Liver (tissue), 9 donors: ENCODE results near the gene RADIL. TPM values are rescaled to one million over a fixed set of nuclear protein-coding genes. Genes with fewer than 3 reads are reported as not detected.

Experiments used
- DNase-seq: peaks from one replicate; pipeline ENCODE4 v3.0.0-alpha.2; 2017; ENCODE audit warnings: low spot score
- H3K27ac ChIP-seq, 2 donors: one replicate each; pipeline ENCODE4 v1.7.0; 2013; ENCODE audit warnings: inconsistent platforms in 2 of 2, low read length in 2 of 2, control low read depth in 1 of 2, low read depth in 1 of 2, mild to moderate bottlenecking in 1 of 2
- H3K27me3 ChIP-seq, 4 donors: one replicate each; pipeline versions ENCODE4 v1.6.1 to v1.7.0; 2013; ENCODE audit warnings: low read length in 3 of 4, inconsistent platforms in 1 of 4, mild to moderate bottlenecking in 1 of 4, moderate library complexity in 1 of 4; ENCODE audit not compliant: control insufficient read depth in 4 of 4, insufficient read depth in 4 of 4
- H3K36me3 ChIP-seq, 4 donors: one replicate each; pipeline versions ENCODE4 v1.6.1 to v1.7.0; 2013; ENCODE audit warnings: low read length in 3 of 4, mild to moderate bottlenecking in 3 of 4, low read depth in 1 of 4, moderate library complexity in 1 of 4; ENCODE audit not compliant: control insufficient read depth in 4 of 4, insufficient read depth in 3 of 4
- H3K4me1 ChIP-seq, 4 donors: one replicate each; pipeline versions ENCODE4 v1.6.1 to v1.7.0; 2013; ENCODE audit warnings: low read length in 3 of 4, mild to moderate bottlenecking in 3 of 4, moderate library complexity in 1 of 4; ENCODE audit not compliant: control insufficient read depth in 4 of 4, insufficient read depth in 4 of 4
- H3K4me3 ChIP-seq, 3 donors: one replicate each; pipeline versions ENCODE4 v1.6.1 to v1.7.0; 2013; ENCODE audit warnings: low read length in 3 of 3, control low read depth in 1 of 3, low read depth in 1 of 3, mild to moderate bottlenecking in 1 of 3
- H3K9ac ChIP-seq, 2 donors: one replicate each; pipeline ENCODE4 v1.7.0; 2013; ENCODE audit warnings: low read length in 2 of 2, mild to moderate bottlenecking in 2 of 2, moderate library complexity in 2 of 2, control low read depth in 1 of 2, low read depth in 1 of 2
- H3K9me3 ChIP-seq, 4 donors: one replicate each; pipeline versions ENCODE4 v1.6.1 to v1.7.0; 2013; ENCODE audit warnings: low read length in 3 of 4; ENCODE audit not compliant: control insufficient read depth in 4 of 4
- EGR1 ChIP-seq, 2 donors: IDR thresholded peaks; 2 replicates each; pipeline ENCODE4 v1.6.1; 2016 to 2018; ENCODE audit warnings: antibody characterized with exemption in 2 of 2, low read depth in 2 of 2
- FOXA1 ChIP-seq: IDR thresholded peaks from 2 replicates; pipeline ENCODE4 v1.6.1; 2016; ENCODE audit warnings: antibody characterized with exemption
- GABPA ChIP-seq, 2 donors: IDR thresholded peaks in 1 of 2; conservative IDR thresholded peaks in 1 of 2; 2 replicates each; pipeline ENCODE4 v1.6.1; 2016; ENCODE audit warnings: antibody characterized with exemption in 2 of 2, mild to moderate bottlenecking in 1 of 2, moderate library complexity in 1 of 2
- HNF4A ChIP-seq, 2 donors: conservative IDR thresholded peaks; 2 replicates each; pipeline ENCODE4 v1.6.1; 2016; ENCODE audit warnings: antibody characterized with exemption in 2 of 2, mild to moderate bottlenecking in 2 of 2
- HNF4G ChIP-seq: IDR thresholded peaks from 2 replicates; pipeline ENCODE4 v1.6.1; 2016; ENCODE audit warnings: antibody characterized with exemption
- JUND ChIP-seq, 2 donors: IDR thresholded peaks; 2 replicates each; pipeline ENCODE4 v1.6.1; 2016; ENCODE audit warnings: antibody characterized with exemption in 2 of 2
- NR2F2 ChIP-seq: IDR thresholded peaks from 2 replicates; pipeline ENCODE4 v1.6.1; 2016; ENCODE audit warnings: antibody characterized with exemption
- RAD21 ChIP-seq, 2 donors: IDR thresholded peaks; 2 replicates each; pipeline ENCODE4 v1.6.1; 2016; ENCODE audit warnings: antibody characterized with exemption in 2 of 2, mild to moderate bottlenecking in 2 of 2
- SP1 ChIP-seq: IDR thresholded peaks from 2 replicates; pipeline ENCODE4 v1.6.1; 2018; ENCODE audit warnings: antibody characterized with exemption, mild to moderate bottlenecking
- TAF1 ChIP-seq: conservative IDR thresholded peaks from 2 replicates; pipeline ENCODE4 v1.6.1; 2016; ENCODE audit warnings: antibody characterized with exemption, mild to moderate bottlenecking
- YY1 ChIP-seq: IDR thresholded peaks from 2 replicates; pipeline ENCODE4 v1.6.1; 2016; ENCODE audit warnings: antibody characterized with exemption, mild to moderate bottlenecking
- WGBS: extraction: QIAGEN DNeasy Blood & Tissue Kit; methylation state at CpG from one replicate; pipeline ENCODE4 v1.1.7; 2013; 5-methylcytosine and 5-hydroxymethylcytosine counted together
- polyA plus RNA-seq, 2 donors: library from polyadenylated mRNA; stranded (reverse) in 1 of 2; unstranded in 1 of 2; fragments of 200-250 nt in 1 of 2; fragments of >200 nt in 1 of 2; fragmentation: Nextera tagmentation in 1 of 2; extraction: Ambion mirVana in 1 of 2; gene quantifications; one replicate each; pipeline versions ENCODE4 v1.2.1 to v1.2.3, GENCODE V29; 2013 to 2015
- total RNA-seq, 2 donors: library from RNA; depleted of rRNA; stranded (reverse); fragments of >200 nt; gene quantifications; one replicate each; pipeline ENCODE4 v1.2.3, GENCODE V29; 2014
- TF ChIP-seq, protein P1 (sequence below): IDR thresholded peaks from 2 replicates; pipeline ENCODE4 v1.6.1; 2016; ENCODE audit warnings: antibody characterized with exemption, mild to moderate bottlenecking
- TF ChIP-seq, protein P2 (sequence below): fragments of 150-350 bp; IDR thresholded peaks from 2 replicates; pipeline ENCODE4 v1.5.1; 2017; ENCODE audit warnings: improper control_type of control experiment, low read depth, low read length; ENCODE audit not compliant: missing input control
- TF ChIP-seq, protein P3 (sequence below): IDR thresholded peaks from 2 replicates; pipeline ENCODE4 v1.6.1; 2016; ENCODE audit warnings: antibody characterized with exemption
- donor health status: healthy.
- donor health status: healthy.
- donor health status: healthy.
- donor health status: healthy.
- donor health status: healthy.

RADIL gene
- total and polyA plus RNA-seq, 4 donors: 0.14 to 0.25 (median 0.21) TPM; not detected in 1

DNA sequence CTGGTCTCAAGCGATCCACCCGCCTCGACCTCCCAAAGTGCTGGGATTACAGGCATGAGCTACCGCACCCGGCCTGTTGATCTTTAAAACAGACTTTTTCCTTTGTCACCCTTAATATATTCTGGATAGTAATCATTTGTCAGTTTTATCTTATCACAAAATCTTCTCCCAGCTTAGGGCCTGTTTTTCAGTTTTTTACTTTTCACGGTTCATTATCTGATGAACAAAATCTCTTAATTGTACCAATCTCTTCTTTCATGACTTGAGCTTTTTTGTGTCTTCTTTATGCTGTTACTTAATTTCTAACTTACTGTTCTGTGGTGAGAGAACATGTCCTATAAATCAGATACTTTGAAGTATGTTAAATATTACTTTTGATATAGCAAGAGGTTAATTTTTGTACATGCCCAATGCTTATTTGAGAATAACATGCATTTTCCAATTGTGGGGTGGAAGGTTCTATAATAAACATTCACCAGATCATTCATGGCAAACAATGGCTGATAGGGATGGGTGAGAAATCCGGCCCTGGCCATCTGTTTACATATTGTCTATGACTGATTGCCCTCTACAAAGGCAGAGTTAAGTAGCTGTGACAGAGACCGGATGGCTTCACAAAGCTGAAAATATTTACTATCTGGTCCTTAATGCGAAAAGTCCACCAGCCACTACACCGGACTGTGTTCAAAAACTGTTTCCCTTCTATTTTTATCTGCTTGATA lies 27.0 kb downstream of the RADIL start:
- Histone ChIP-seq H3K9ac (no peak overlapping the region), H3K9me3 (peaks cover 0 to 4% (median under 1%) of the 10 kb centered on the region in 4 donors), H3K4me3 (no peak overlapping the region), H3K27ac (no peak overlapping the region), H3K4me1 (no peaks in the 10 kb centered on the region), H3K27me3 (no peaks in the 10 kb centered on the region), H3K36me3 (no peaks in the 10 kb centered on the region)
- DNase-seq: no peak
- WGBS: 72% methylated on average over 10 of the region's 10 CpGs
- no peak for TF ChIP-seq HNF4G
- no peak for TF ChIP-seq GABPA (IDR thresholded peaks at IDR 0.05 in 1 of 2, conservative IDR thresholded peaks at IDR 0.05 in 1 of 2)
- no peak for TF ChIP-seq SP1
- TF ChIP-seq FOXA1: no peak
- TF ChIP-seq RAD21 (IDR thresholded peaks at IDR 0.05): no peak
- TF ChIP-seq HNF4A (conservative IDR thresholded peaks at IDR 0.05): no peak

DNA sequence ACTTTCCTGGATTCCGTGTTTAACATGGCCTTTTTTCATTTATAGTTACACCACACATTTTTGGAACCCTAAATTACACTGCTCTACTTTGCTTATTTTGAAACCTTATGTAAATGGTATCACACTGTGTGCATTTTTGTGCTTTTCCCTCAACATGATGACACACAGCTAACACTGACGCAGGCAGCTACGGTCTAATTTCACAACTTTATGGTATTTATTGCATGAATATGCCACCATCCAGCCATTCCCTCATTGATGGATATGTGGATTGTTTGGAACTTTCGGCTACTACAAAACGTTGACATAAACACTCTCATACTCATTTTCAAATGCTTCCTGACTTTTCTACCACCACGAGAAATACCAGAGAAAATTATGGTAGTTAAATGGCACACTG lies 28.6 kb downstream of the RADIL start:
- no peak for TF ChIP-seq FOXA1
- no peak for TF ChIP-seq NR2F2
- no peak for TF ChIP-seq EGR1 (IDR thresholded peaks at IDR 0.05; ENCODE audit: low read depth in 2 of 2)
- TF ChIP-seq, protein P1, sequence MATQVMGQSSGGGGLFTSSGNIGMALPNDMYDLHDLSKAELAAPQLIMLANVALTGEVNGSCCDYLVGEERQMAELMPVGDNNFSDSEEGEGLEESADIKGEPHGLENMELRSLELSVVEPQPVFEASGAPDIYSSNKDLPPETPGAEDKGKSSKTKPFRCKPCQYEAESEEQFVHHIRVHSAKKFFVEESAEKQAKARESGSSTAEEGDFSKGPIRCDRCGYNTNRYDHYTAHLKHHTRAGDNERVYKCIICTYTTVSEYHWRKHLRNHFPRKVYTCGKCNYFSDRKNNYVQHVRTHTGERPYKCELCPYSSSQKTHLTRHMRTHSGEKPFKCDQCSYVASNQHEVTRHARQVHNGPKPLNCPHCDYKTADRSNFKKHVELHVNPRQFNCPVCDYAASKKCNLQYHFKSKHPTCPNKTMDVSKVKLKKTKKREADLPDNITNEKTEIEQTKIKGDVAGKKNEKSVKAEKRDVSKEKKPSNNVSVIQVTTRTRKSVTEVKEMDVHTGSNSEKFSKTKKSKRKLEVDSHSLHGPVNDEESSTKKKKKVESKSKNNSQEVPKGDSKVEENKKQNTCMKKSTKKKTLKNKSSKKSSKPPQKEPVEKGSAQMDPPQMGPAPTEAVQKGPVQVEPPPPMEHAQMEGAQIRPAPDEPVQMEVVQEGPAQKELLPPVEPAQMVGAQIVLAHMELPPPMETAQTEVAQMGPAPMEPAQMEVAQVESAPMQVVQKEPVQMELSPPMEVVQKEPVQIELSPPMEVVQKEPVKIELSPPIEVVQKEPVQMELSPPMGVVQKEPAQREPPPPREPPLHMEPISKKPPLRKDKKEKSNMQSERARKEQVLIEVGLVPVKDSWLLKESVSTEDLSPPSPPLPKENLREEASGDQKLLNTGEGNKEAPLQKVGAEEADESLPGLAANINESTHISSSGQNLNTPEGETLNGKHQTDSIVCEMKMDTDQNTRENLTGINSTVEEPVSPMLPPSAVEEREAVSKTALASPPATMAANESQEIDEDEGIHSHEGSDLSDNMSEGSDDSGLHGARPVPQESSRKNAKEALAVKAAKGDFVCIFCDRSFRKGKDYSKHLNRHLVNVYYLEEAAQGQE: no peak
- no peak for TF ChIP-seq YY1
- no peak for TF ChIP-seq HNF4A (conservative IDR thresholded peaks at IDR 0.05)
- TF ChIP-seq SP1: no peak
- 84% methylated on average over 6 of the region's 6 CpGs for WGBS
- DNase-seq: no peak
- no peak overlapping the region for H3K27ac ChIP-seq
- H3K36me3 ChIP-seq: no peaks in the 10 kb centered on the region
- H3K4me3 ChIP-seq: no peak overlapping the region
- no peaks in the 10 kb centered on the region for H3K4me1 ChIP-seq
- H3K9ac ChIP-seq: no peak overlapping the region
- H3K27me3 ChIP-seq: no peaks in the 10 kb centered on the region
- H3K9me3 ChIP-seq: no peaks in the 10 kb centered on the region

DNA sequence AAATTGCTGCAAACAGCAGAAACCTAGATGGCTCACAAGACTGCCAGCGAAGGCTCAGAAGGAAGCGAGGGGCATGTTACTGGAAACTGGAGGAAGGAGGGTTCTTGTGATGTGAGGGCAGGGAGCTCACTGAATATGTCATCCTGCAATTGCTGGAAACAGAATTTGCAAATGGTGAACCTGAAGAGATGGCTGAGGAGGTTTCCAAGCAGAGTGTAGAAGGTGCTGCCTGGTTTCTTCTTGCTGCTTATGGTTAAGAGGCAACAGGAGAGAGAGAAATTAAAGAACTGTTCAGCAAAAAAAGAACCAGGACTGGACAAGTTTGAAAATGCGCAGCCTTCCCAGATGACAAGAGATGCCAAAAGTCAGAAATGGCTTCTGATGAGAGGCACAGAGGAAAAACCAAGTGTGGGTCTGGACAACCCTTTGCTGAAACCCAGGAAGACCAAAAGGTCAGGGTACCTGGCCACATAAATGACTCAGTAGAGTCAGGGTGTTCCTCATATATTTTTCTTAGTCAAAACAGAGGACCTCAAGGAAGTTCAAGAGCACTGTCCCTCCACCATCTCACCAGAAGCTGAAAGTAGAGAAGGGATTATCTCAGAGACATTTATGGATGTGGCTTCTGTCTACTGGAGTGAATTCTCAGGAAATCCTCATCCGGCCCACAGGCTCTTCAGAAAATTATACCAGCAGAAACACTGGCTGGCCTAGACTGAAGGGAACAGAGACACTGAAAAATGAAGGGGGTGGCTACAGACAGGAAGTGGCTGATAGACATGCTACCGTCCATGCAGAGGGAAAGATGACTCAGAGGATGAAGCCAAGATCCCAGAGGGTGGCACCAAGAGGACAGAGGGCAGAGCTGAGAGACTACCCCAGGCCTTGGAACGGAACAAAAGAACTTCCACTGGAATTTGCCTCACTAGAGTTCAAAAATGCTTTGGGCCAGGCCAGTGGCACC lies 31.8 kb downstream of the RADIL start:
- H3K9me3 ChIP-seq: no peaks in the 10 kb centered on the region
- no peak overlapping the region for H3K4me3 ChIP-seq
- TF ChIP-seq RAD21 (IDR thresholded peaks at IDR 0.05): no peak
- no peak for TF ChIP-seq HNF4G
- TF ChIP-seq, protein P1: no peak
- no peak for TF ChIP-seq TAF1
- TF ChIP-seq YY1: no peak
- no peak for TF ChIP-seq NR2F2
- TF ChIP-seq, protein P2, sequence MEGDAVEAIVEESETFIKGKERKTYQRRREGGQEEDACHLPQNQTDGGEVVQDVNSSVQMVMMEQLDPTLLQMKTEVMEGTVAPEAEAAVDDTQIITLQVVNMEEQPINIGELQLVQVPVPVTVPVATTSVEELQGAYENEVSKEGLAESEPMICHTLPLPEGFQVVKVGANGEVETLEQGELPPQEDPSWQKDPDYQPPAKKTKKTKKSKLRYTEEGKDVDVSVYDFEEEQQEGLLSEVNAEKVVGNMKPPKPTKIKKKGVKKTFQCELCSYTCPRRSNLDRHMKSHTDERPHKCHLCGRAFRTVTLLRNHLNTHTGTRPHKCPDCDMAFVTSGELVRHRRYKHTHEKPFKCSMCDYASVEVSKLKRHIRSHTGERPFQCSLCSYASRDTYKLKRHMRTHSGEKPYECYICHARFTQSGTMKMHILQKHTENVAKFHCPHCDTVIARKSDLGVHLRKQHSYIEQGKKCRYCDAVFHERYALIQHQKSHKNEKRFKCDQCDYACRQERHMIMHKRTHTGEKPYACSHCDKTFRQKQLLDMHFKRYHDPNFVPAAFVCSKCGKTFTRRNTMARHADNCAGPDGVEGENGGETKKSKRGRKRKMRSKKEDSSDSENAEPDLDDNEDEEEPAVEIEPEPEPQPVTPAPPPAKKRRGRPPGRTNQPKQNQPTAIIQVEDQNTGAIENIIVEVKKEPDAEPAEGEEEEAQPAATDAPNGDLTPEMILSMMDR: no peak
- TF ChIP-seq JUND (IDR thresholded peaks at IDR 0.05): no peak
- TF ChIP-seq, protein P3, sequence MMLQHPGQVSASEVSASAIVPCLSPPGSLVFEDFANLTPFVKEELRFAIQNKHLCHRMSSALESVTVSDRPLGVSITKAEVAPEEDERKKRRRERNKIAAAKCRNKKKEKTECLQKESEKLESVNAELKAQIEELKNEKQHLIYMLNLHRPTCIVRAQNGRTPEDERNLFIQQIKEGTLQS: no peak
- no peak overlapping the region for H3K27ac ChIP-seq
- no peak overlapping the region for H3K9ac ChIP-seq
- no peaks in the 10 kb centered on the region for H3K27me3 ChIP-seq
- no peaks in the 10 kb centered on the region for H3K36me3 ChIP-seq
- DNase-seq: no peak
- WGBS: 75% methylated on average over 6 of the region's 6 CpGs
- H3K4me1 ChIP-seq: no peaks in the 10 kb centered on the region
